ENCODE data around the gene CEMIP2. TPM values are rescaled to one million over a fixed set of nuclear protein-coding genes. Genes with fewer than 3 reads are reported as not detected.

The CEMIP2 gene
- total and polyA plus RNA-seq, 8 donors: 12.4 to 218 (median 59.8) TPM

DNA sequence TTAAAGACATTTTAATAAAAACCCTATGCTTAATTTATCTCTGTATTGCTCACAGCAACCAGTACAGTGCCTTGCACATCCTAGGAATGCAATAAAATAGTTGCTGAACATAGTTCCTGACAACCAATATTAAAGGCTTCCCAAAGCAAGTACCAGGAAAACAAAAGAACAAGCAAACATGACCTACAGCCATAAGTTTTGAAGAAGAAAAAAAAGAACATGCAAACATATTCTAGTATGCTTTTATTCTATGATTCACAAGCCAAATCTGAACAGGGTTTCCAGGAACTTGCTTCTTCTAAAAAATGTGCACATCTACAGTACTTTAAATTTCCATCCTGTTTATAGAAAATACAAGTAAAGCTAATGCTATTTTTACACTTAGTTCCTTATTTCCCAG is 4.5 kb downstream of the CEMIP2 start:
- no peaks in the 10 kb centered on the region for H3K27me3 ChIP-seq
- no peaks in the 10 kb centered on the region for H3K9me3 ChIP-seq
- DNase-seq: no peak
- peak overlapping the region in 1 of 4 donors; percentile 79 for H3K4me3 ChIP-seq
- H3K27ac ChIP-seq: peak overlapping the region in 4 of 5 donors; percentile 94 to 99 (median 96)
- intact Hi-C loops (cut with DNase I; ENCODE audit: low total_unique reads): no loop called here
- TF ChIP-seq EP300 (IDR thresholded peaks at IDR 0.05): no peak
- TF ChIP-seq, protein P1, sequence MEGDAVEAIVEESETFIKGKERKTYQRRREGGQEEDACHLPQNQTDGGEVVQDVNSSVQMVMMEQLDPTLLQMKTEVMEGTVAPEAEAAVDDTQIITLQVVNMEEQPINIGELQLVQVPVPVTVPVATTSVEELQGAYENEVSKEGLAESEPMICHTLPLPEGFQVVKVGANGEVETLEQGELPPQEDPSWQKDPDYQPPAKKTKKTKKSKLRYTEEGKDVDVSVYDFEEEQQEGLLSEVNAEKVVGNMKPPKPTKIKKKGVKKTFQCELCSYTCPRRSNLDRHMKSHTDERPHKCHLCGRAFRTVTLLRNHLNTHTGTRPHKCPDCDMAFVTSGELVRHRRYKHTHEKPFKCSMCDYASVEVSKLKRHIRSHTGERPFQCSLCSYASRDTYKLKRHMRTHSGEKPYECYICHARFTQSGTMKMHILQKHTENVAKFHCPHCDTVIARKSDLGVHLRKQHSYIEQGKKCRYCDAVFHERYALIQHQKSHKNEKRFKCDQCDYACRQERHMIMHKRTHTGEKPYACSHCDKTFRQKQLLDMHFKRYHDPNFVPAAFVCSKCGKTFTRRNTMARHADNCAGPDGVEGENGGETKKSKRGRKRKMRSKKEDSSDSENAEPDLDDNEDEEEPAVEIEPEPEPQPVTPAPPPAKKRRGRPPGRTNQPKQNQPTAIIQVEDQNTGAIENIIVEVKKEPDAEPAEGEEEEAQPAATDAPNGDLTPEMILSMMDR (IDR thresholded peaks at IDR 0.05): no peak
- TF ChIP-seq POLR2A (IDR thresholded peaks at IDR 0.05): no peak
- TF ChIP-seq POLR2AphosphoS5 (IDR thresholded peaks at IDR 0.05): no peak
- H3K4me1 ChIP-seq: peaks cover 44 to 90% (median 71%) of the 10 kb centered on the region in 4 donors
- H3K36me3 ChIP-seq: no peaks in the 10 kb centered on the region

DNA sequence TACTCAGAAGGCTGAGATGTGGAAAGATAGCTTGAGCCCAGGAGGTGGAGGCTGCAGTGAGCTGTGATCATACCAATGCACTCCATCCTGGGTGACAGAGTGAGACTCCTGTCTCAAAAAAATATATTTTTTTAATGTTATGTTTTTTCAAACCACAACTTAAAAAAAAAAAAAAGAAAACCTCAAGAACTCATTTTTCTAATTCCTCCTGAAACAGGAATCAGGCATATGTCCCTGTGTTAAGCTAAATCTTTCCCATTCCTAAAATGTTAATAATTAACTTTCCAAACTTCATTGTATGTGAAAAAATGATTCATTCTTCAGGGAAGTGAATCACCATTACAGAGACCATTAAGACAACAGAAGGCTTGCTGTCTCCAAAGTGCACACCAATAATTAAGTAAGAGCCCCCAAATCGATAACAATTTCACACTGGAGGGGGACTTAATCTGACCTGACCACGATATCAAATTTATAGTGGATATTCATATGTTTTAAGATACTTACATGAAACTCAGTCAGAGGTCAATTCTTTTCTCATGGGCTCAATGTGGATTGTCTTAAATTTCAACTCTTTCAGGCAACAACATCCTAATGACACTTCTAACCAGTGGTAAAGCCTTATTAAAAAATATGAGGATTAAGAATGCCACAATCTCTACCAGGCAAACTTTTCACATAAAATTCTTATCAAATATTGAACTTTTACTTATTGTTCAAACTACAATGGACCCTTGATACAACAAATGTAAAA is 5.2 kb downstream of the CEMIP2 start:
- no peak for DNase-seq
- intact Hi-C loops (cut with DNase I; ENCODE audit: low total_unique reads): no loop called here
- no peaks in the 10 kb centered on the region for H3K9me3 ChIP-seq
- H3K4me1 ChIP-seq: peaks cover 46 to 98% (median 78%) of the 10 kb centered on the region in 4 donors
- no peaks in the 10 kb centered on the region for H3K27me3 ChIP-seq
- peak overlapping the region in 1 of 4 donors; percentile 79 for H3K4me3 ChIP-seq
- H3K27ac ChIP-seq: peak overlapping the region; percentile 62 to 99 (median 95)
- no peak for TF ChIP-seq EP300 (IDR thresholded peaks at IDR 0.05)
- TF ChIP-seq, protein P1 (IDR thresholded peaks at IDR 0.05): no peak
- TF ChIP-seq POLR2A (IDR thresholded peaks at IDR 0.05): no peak
- no peak for TF ChIP-seq POLR2AphosphoS5 (IDR thresholded peaks at IDR 0.05)
- WGBS, 5 donors: 34 to 68% (median 36%) methylated on average over 2 of the region's 2 CpGs
- H3K36me3 ChIP-seq: no peaks in the 10 kb centered on the region

DNA sequence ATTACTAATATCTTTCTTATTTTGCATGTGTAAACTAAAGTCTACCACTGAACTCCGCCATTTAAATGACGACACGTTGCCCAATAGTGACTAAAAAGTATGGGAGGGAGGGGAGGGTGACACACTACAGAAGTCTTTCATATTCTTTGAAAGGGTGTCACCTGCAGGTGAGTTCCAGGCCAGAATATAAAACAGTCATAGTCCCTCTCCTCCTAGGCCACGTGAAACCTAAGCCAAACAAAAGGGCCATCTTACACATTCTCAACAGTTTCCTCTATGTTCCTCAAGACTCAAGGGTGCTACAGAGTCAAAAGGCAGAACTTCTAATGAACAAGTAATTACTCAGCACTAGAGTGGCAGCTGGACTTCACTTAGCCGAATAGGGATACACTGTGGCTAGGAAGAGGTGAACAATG is 6.4 kb downstream of the CEMIP2 start:
- DNase-seq: no peak
- Histone ChIP-seq H3K36me3 (no peaks in the 10 kb centered on the region), H3K27ac (peak overlapping the region; percentile 36 to 99 (median 61)), H3K4me1 (peaks cover 54 to 100% (median 79%) of the 10 kb centered on the region in 4 donors), H3K4me3 (no peak overlapping the region), H3K27me3 (no peaks in the 10 kb centered on the region), H3K9me3 (no peaks in the 10 kb centered on the region)
- TF ChIP-seq POLR2A (IDR thresholded peaks at IDR 0.05): no peak
- TF ChIP-seq, protein P1 (IDR thresholded peaks at IDR 0.05): no peak
- no peak for TF ChIP-seq EP300 (IDR thresholded peaks at IDR 0.05)
- TF ChIP-seq POLR2AphosphoS5 (IDR thresholded peaks at IDR 0.05): no peak
- WGBS, 5 donors: 42 to 78% (median 59%) methylated on average over 5 of the region's 5 CpGs
- intact Hi-C loops (cut with DNase I; ENCODE audit: low total_unique reads): no loop called here

DNA sequence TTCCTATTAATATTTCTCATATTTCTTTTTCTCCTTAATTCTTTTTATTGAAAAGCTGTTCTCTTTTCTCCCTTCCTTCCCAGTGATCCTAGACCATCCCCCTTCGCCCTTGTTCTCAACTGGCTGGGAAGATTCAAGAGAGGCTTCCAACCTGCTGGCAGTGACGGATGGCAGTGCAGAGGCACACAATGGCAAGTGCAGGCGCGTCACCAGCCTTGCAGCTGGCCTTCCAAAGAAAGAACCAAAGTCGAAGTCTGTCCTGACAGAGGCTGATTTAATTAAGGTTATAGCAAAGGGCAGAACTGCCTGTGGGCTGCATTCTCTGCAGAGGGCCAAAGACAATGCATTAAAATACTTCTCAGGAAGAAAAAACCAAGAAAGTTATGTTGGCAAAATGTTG is 7.4 kb downstream of the CEMIP2 start:
- peaks cover 57 to 96% (median 77%) of the 10 kb centered on the region in 4 donors for H3K4me1 ChIP-seq
- intact Hi-C loops (cut with DNase I; ENCODE audit: low total_unique reads): no loop called here
- H3K27me3 ChIP-seq: no peaks in the 10 kb centered on the region
- H3K4me3 ChIP-seq: no peak overlapping the region
- WGBS, 5 donors: 37 to 64% (median 38%) methylated on average over 5 of the region's 5 CpGs
- TF ChIP-seq EP300 (IDR thresholded peaks at IDR 0.05) (no peak), POLR2A (IDR thresholded peaks at IDR 0.05) (no peak), POLR2AphosphoS5 (IDR thresholded peaks at IDR 0.05) (no peak)
- TF ChIP-seq, protein P1 (IDR thresholded peaks at IDR 0.05): no peak
- H3K36me3 ChIP-seq: no peaks in the 10 kb centered on the region
- no peaks in the 10 kb centered on the region for H3K9me3 ChIP-seq
- peak in 1 of 2 donors; percentile 58 for DNase-seq
- peak overlapping the region; percentile 15 to 99 (median 37) for H3K27ac ChIP-seq
